ENCODE measurements around the gene CIBAR2.

Gene CIBAR2

DNA sequence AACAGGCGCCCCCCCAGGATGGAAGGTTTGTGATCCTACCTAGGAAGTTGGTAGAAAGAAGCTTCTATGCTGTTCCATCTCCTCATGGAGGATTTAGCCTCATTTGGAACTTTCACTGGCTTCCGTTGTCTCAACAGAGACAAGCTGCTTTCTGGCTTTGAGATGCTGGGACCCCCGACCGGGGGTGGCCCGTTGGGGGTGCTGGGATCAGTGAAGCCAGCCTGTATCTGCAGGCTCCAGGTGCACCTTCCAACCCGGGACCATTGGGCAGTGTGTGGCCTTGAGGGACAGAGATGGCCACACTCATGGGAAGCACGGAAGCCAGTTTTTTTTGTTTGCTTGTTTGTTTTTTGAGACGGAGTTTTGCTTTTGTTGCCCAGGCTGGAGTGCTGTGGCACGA is 15.4 kb downstream of the CIBAR2 start:
- H3K9ac ChIP-seq (ENCODE audit: low read length) = no peak overlapping the region
- H3K23ac ChIP-seq (ENCODE audit: low read length) = no peak overlapping the region
- no peak overlapping the region for H2BK12ac ChIP-seq (ENCODE audit: low read length)
- no peaks in the 10 kb centered on the region for H3K27me3 ChIP-seq (ENCODE audit: insufficient read depth, low read length)
- no peaks in the 10 kb centered on the region for H3K9me3 ChIP-seq (ENCODE audit: insufficient read depth, low read depth, low read length)
- no peak for DNase-seq
- no peaks in the 10 kb centered on the region for H3K36me3 ChIP-seq (ENCODE audit: control insufficient read depth in 1 of 2, insufficient read depth in 2 of 2, low read length in 2 of 2)
- H4K91ac ChIP-seq (ENCODE audit: low read depth, low read length) = no peak overlapping the region
- no peak overlapping the region for H3K4me3 ChIP-seq (ENCODE audit: low read depth, low read length)
- H3K4ac ChIP-seq (ENCODE audit: low read depth, low read length) = no peak overlapping the region
- H3K4me1 ChIP-seq (ENCODE audit: control insufficient read depth in 1 of 2, insufficient read depth in 2 of 2, low read length in 2 of 2) = no peaks in the 10 kb centered on the region
- no peak overlapping the region for H2AK5ac ChIP-seq (ENCODE audit: low read length)
- no peak overlapping the region for H2BK5ac ChIP-seq (ENCODE audit: low read depth, low read length, poor library complexity)
- WGBS (ENCODE audit: extremely low coverage, insufficient coverage, insufficient read length) = no CpG with 5 or more reads among the region's 9 CpGs
- no peak overlapping the region for H3K4me2 ChIP-seq (ENCODE audit: low read length)
- H2AFZ ChIP-seq (ENCODE audit: insufficient read depth, low read length, poor library complexity) = no peak overlapping the region
- H4K8ac ChIP-seq (ENCODE audit: low read depth, low read length) = no peak overlapping the region
- no peak overlapping the region for H3K18ac ChIP-seq (ENCODE audit: low read length)
- H2BK120ac ChIP-seq (ENCODE audit: insufficient read depth, low read length, poor library complexity) = no peak overlapping the region
- no peak overlapping the region for H3K27ac ChIP-seq (ENCODE audit: low read depth, low read length)
- H3K14ac ChIP-seq (ENCODE audit: low read length) = no peak overlapping the region
- H3K79me1 ChIP-seq (ENCODE audit: low read length) = no peaks in the 10 kb centered on the region
- H3K79me2 ChIP-seq (ENCODE audit: control insufficient read depth, insufficient read depth, low read length, poor library complexity) = no peaks in the 10 kb centered on the region
- H4K12ac ChIP-seq (ENCODE audit: low read depth, low read length) = no peak overlapping the region

DNA sequence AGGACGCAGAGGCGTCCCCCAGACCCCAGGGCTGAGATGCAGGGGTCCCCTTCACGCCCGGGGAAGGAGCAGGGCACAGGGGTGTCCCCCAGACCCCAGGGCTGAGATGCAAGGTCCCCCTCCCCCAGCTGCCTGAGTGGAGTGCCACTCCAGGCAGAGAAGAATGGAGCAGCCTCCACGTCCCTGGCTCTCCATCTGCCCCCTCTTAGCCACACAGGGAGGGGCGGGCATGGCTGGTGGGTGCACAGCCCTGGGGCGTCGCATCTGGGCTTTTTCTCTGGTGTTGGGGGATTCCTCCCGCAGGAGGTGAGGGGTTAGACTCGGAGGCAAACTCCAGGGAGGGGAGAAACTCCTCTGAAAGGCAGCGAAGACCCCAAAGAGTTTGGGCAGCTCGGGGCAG is 17.5 kb downstream of the CIBAR2 start:
- H3K79me2 ChIP-seq (ENCODE audit: control insufficient read depth, insufficient read depth, low read length, poor library complexity) = peaks cover 3% of the 10 kb centered on the region
- WGBS (ENCODE audit: extremely low coverage, insufficient coverage, insufficient read length) = no CpG with 5 or more reads among the region's 12 CpGs
- H2AFZ ChIP-seq (ENCODE audit: insufficient read depth, low read length, poor library complexity) = no peak overlapping the region
- H3K4me1 ChIP-seq (ENCODE audit: control insufficient read depth in 1 of 2, insufficient read depth in 2 of 2, low read length in 2 of 2) = peaks cover 12 to 17% of the 10 kb centered on the region in 2 experiments
- no peak overlapping the region for H3K27ac ChIP-seq (ENCODE audit: low read depth, low read length)
- no peak overlapping the region for H3K23ac ChIP-seq (ENCODE audit: low read length)
- no peak overlapping the region for H3K14ac ChIP-seq (ENCODE audit: low read length)
- no peak for DNase-seq
- H2BK5ac ChIP-seq (ENCODE audit: low read depth, low read length, poor library complexity) = no peak overlapping the region
- H3K36me3 ChIP-seq (ENCODE audit: control insufficient read depth in 1 of 2, insufficient read depth in 2 of 2, low read length in 2 of 2) = no peaks in the 10 kb centered on the region
- no peak overlapping the region for H3K4ac ChIP-seq (ENCODE audit: low read depth, low read length)
- no peak overlapping the region for H2BK120ac ChIP-seq (ENCODE audit: insufficient read depth, low read length, poor library complexity)
- no peak overlapping the region for H3K9ac ChIP-seq (ENCODE audit: low read length)
- no peaks in the 10 kb centered on the region for H3K79me1 ChIP-seq (ENCODE audit: low read length)
- no peak overlapping the region for H4K91ac ChIP-seq (ENCODE audit: low read depth, low read length)
- no peak overlapping the region for H4K12ac ChIP-seq (ENCODE audit: low read depth, low read length)
- no peak overlapping the region for H3K18ac ChIP-seq (ENCODE audit: low read length)
- H3K4me2 ChIP-seq (ENCODE audit: low read length) = no peak overlapping the region
- no peak overlapping the region for H2BK12ac ChIP-seq (ENCODE audit: low read length)
- H3K9me3 ChIP-seq (ENCODE audit: insufficient read depth, low read depth, low read length) = no peaks in the 10 kb centered on the region
- H2AK5ac ChIP-seq (ENCODE audit: low read length) = no peak overlapping the region
- H4K8ac ChIP-seq (ENCODE audit: low read depth, low read length) = no peak overlapping the region
- H3K4me3 ChIP-seq (ENCODE audit: low read depth, low read length) = no peak overlapping the region
- no peaks in the 10 kb centered on the region for H3K27me3 ChIP-seq (ENCODE audit: insufficient read depth, low read length)

DNA sequence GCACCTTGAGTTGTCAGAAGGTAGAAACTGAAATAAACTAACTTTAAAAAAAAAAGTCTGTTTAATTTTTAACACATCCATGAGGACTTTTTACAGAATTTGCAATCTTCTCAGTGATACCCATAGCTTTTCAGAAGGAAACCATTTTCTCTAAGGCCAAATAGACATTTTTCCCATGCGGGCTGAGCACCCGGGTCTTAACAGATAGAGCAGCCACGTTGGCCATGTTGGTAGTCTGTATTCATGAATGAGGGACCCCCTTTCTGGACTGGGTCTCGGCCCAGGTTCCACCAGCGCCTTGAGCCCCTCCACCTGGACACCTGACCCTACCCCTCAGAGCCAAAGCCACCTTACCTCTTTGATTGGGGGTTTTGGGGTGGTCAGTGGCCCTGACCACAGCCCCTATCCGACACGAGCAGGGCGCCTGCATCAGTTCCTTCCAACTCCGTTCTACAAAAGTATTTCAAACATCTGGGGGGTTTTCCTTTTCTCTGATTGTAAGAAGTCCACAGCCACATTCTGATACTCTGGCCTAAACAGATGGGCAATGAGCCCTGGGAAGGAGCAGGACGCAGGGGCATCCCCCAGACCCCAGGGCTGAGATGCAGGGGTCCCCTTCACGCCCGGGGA is 18.0 kb downstream of the CIBAR2 start:
- H3K79me2 ChIP-seq (ENCODE audit: control insufficient read depth, insufficient read depth, low read length, poor library complexity) = peaks cover 3% of the 10 kb centered on the region
- H2BK12ac ChIP-seq (ENCODE audit: low read length) = no peak overlapping the region
- H3K18ac ChIP-seq (ENCODE audit: low read length) = no peak overlapping the region
- H4K91ac ChIP-seq (ENCODE audit: low read depth, low read length) = no peak overlapping the region
- no peak overlapping the region for H4K8ac ChIP-seq (ENCODE audit: low read depth, low read length)
- H3K36me3 ChIP-seq (ENCODE audit: control insufficient read depth in 1 of 2, insufficient read depth in 2 of 2, low read length in 2 of 2) = no peaks in the 10 kb centered on the region
- no peak overlapping the region for H2BK5ac ChIP-seq (ENCODE audit: low read depth, low read length, poor library complexity)
- peak; percentile 78 to 89 for DNase-seq
- H2AK5ac ChIP-seq (ENCODE audit: low read length) = no peak overlapping the region
- no peak overlapping the region for H2BK120ac ChIP-seq (ENCODE audit: insufficient read depth, low read length, poor library complexity)
- no peak overlapping the region for H3K4ac ChIP-seq (ENCODE audit: low read depth, low read length)
- no peaks in the 10 kb centered on the region for H3K79me1 ChIP-seq (ENCODE audit: low read length)
- H3K4me2 ChIP-seq (ENCODE audit: low read length) = no peak overlapping the region
- H3K9me3 ChIP-seq (ENCODE audit: insufficient read depth, low read depth, low read length) = no peaks in the 10 kb centered on the region
- H2AFZ ChIP-seq (ENCODE audit: insufficient read depth, low read length, poor library complexity) = no peak overlapping the region
- H3K14ac ChIP-seq (ENCODE audit: low read length) = no peak overlapping the region
- no peak overlapping the region for H3K23ac ChIP-seq (ENCODE audit: low read length)
- H3K9ac ChIP-seq (ENCODE audit: low read length) = no peak overlapping the region
- peaks cover 16 to 22% of the 10 kb centered on the region in 2 experiments for H3K4me1 ChIP-seq (ENCODE audit: control insufficient read depth in 1 of 2, insufficient read depth in 2 of 2, low read length in 2 of 2)
- H3K4me3 ChIP-seq (ENCODE audit: low read depth, low read length) = no peak overlapping the region
- H4K12ac ChIP-seq (ENCODE audit: low read depth, low read length) = no peak overlapping the region
- H3K27me3 ChIP-seq (ENCODE audit: insufficient read depth, low read length) = no peaks in the 10 kb centered on the region
- H3K27ac ChIP-seq (ENCODE audit: low read depth, low read length) = no peak overlapping the region
- WGBS (ENCODE audit: extremely low coverage, insufficient coverage, insufficient read length) = no CpG with 5 or more reads among the region's 12 CpGs

DNA sequence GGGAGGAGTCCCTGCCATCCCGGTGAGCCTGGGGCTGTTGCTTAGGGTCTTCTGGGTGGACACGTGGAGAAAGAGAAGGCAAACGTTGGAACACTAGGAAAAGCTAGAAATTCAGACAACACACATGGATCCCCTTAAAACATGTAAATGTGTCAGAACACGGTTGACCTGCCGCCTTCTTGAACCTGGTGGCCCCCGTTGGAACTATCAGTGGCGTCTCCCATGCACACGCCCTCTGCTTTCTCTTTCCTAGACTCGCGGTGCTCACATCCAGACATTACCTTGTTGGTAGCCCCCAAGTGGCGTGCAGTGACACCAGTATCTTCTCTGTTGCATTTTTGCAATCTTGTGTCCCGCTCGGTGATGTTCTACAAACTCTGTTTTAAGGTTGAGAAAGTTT is 18.6 kb downstream of the CIBAR2 start:
- H2BK12ac ChIP-seq (ENCODE audit: low read length) = no peak overlapping the region

More for the DNA sequence above, 18.6 kb downstream of the CIBAR2 start:
- Histone ChIP-seq H4K91ac (ENCODE audit: low read depth, low read length) (no peak overlapping the region), H3K18ac (ENCODE audit: low read length) (no peak overlapping the region), H4K12ac (ENCODE audit: low read depth, low read length) (no peak overlapping the region), H2BK5ac (ENCODE audit: low read depth, low read length, poor library complexity) (no peak overlapping the region), H3K9me3 (ENCODE audit: insufficient read depth, low read depth, low read length) (no peaks in the 10 kb centered on the region), H3K23ac (ENCODE audit: low read length) (no peak overlapping the region), H2AK5ac (ENCODE audit: low read length) (no peak overlapping the region), H3K79me1 (ENCODE audit: low read length) (no peaks in the 10 kb centered on the region), H3K4me1 (ENCODE audit: control insufficient read depth in 1 of 2, insufficient read depth in 2 of 2, low read length in 2 of 2) (peaks cover 20 to 24% of the 10 kb centered on the region in 2 experiments), H2BK120ac (ENCODE audit: insufficient read depth, low read length, poor library complexity) (no peak overlapping the region), H3K27ac (ENCODE audit: low read depth, low read length) (no peak overlapping the region), H4K8ac (ENCODE audit: low read depth, low read length) (no peak overlapping the region), H3K4ac (ENCODE audit: low read depth, low read length) (no peak overlapping the region), H3K9ac (ENCODE audit: low read length) (no peak overlapping the region), H3K4me3 (ENCODE audit: low read depth, low read length) (no peak overlapping the region), H3K36me3 (ENCODE audit: control insufficient read depth in 1 of 2, insufficient read depth in 2 of 2, low read length in 2 of 2) (no peaks in the 10 kb centered on the region), H3K27me3 (ENCODE audit: insufficient read depth, low read length) (no peaks in the 10 kb centered on the region), H3K4me2 (ENCODE audit: low read length) (no peak overlapping the region), H3K79me2 (ENCODE audit: control insufficient read depth, insufficient read depth, low read length, poor library complexity) (peaks cover 3% of the 10 kb centered on the region), H2AFZ (ENCODE audit: insufficient read depth, low read length, poor library complexity) (no peak overlapping the region), H3K14ac (ENCODE audit: low read length) (no peak overlapping the region)
- no CpG with 5 or more reads among the region's 13 CpGs for WGBS (ENCODE audit: extremely low coverage, insufficient coverage, insufficient read length)
- DNase-seq = no peak

All from trophoblast cell (in vitro differentiated cells and primary cell).